Measurements from ENCODE around the gene CPA2. TPM values are rescaled to one million over a fixed set of nuclear protein-coding genes. Genes with fewer than 3 reads are reported as not detected.
"Not testable (repeated sequence)": the region's sequence is repeated elsewhere in the genome, so short reads cannot be mapped to it uniquely, and the experiment has no call there.

CPA2 gene
- total and polyA plus RNA-seq, 2 of the 4 experiments (the other 2 are of a cell fraction): 0.05 TPM; not detected in 1

DNA sequence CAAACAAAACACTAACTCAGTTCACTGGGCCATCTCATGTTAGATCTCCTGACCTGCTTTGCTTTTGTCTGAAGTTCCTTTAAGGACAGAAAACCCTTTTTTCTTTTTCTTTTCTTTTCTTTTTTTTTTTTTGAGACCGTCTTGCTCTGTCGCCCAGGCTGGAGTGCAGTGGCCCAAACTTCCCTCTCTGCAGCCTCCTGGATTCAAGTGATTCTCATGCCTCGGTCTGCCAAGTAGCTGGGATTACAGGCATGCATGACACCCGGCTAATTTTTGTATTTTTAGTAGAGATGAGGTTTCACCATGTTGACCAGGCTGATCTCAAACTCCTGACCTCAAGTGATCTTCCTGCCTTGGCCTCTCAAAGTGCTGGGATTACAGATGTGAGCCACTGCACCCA is 30.3 kb upstream of the CPA2 start:
- CTCF ChIA-PET: not testable (repeated sequence)
- WGBS, 2 experiments (ENCODE audit: extremely low coverage in 2 of 2, insufficient read length in 1 of 2): no CpG with 5 or more reads among the region's 4 CpGs

More for the DNA sequence above, 30.3 kb upstream of the CPA2 start:
- H4K5ac ChIP-seq (ENCODE audit: low read depth, low read length); H3K79me1 ChIP-seq (ENCODE audit: low read depth in 1 of 2, low read length in 2 of 2); ATAC-seq (ENCODE audit: low read depth); H3K23ac ChIP-seq (ENCODE audit: low read depth, low read length); BruUV-seq (replicated peaks); H2BK5ac ChIP-seq (ENCODE audit: low read depth, low read length, poor library complexity, severe bottlenecking); H3K27ac ChIP-seq (ENCODE audit: insufficient read depth, low read length); H3K9ac ChIP-seq (ENCODE audit: low read depth, low read length); H3K18ac ChIP-seq (ENCODE audit: low read depth, low read length); H3K27me3 ChIP-seq (ENCODE audit: control insufficient read depth, insufficient read depth, low read length); H3K4me1 ChIP-seq (ENCODE audit: control insufficient read depth, insufficient read depth, low read length); H3K56ac ChIP-seq (ENCODE audit: extremely low read depth, insufficient read depth, low read length); intact Hi-C loops (cut with micrococcal nuclease); H2BK120ac ChIP-seq (ENCODE audit: low read depth, low read length); H4K20me1 ChIP-seq (ENCODE audit: insufficient read depth, low read length); H3K36me3 ChIP-seq (ENCODE audit: control insufficient read depth, insufficient read depth, low read length); H2AK9ac ChIP-seq (replicated peaks; ENCODE audit: low read depth, low read length, poor library complexity); H4K91ac ChIP-seq (ENCODE audit: insufficient read depth, low read depth, low read length); in situ Hi-C loops (cut with MboI; ENCODE audit: low sequenced_read_pairs); H3K14ac ChIP-seq (replicated peaks; ENCODE audit: low read depth, low read length); DNase-seq; dilution Hi-C loops (cut with HindIII; ENCODE audit: low sequenced_read_pairs, unreplicated experiment); H2BK20ac ChIP-seq (ENCODE audit: low read depth, low read length); H3K4ac ChIP-seq (ENCODE audit: low read depth, low read length); H2BK15ac ChIP-seq (ENCODE audit: low read depth, low read length); H3K4me2 ChIP-seq (ENCODE audit: low read depth, low read length); H3K4me3 ChIP-seq (ENCODE audit: insufficient read depth, low read depth, low read length); H3K9me1 ChIP-seq (ENCODE audit: insufficient read depth, low read length); H3K9me3 ChIP-seq (ENCODE audit: control insufficient read depth, insufficient read depth, low read length); H2AK5ac ChIP-seq (ENCODE audit: low read depth, low read length); H2AFZ ChIP-seq (replicated peaks; ENCODE audit: low read length, poor library complexity); H4K8ac ChIP-seq (ENCODE audit: low read depth in 2 of 2, low read length in 2 of 2): not testable (repeated sequence)
- POLR2A ChIA-PET (ENCODE audit: unreplicated experiment): interaction anchor here (0.6 kb wide), 1 partner anchor 283 kb away, joined by 6 read pairs; no protein-coding TSS in a partner anchor
